Cortex of kidney (tissue), 1 donor: ENCODE data around the gene PTPRF.
"Not testable (repeated sequence)": the region's sequence is repeated elsewhere in the genome, so short reads cannot be mapped to it uniquely, and the experiment has no call there.

Source experiments
- DNase-seq: peaks from one replicate; lab custom pipeline; 2025; lab: John Stamatoyannopoulos, UW

PTPRF gene

DNA sequence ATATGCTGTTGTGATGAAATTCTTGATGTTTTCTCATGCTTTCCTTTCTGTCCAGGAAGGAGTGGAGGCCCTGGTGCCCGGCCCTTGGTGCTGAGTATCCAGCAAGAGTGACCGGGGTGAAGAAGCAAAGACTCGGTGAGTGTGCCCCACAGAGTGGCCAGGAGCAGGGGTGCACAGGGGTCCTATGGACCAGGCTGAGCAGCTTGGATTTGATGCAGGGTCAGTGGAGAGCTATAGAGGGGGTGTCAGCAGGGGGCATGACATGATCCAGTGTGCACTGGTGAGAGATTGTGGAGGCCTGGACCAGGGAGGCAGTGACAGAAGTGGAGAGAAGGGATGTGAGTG lies 7.4 kb downstream of the PTPRF start:
- no peak for DNase-seq

DNA sequence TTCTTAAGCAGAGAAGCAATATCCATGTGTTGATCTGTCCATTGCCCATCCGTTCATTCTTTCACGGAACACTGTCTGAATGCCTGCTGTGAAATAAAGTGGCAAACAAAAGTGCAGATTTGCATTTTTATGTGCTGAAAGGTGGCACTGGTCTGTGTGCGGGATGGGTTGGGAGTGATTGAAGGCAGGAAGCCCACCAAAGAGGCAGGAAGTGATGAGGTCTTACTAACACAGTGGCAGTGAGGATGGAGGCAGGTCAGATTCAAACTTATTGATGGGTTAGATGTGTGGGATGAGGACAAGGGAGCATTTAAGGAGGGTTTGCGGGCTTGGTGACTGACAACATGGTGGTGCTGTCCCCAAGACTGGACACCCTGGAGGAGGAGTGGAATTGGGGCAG lies 8.3 kb downstream of the PTPRF start:
- DNase-seq = no peak

DNA sequence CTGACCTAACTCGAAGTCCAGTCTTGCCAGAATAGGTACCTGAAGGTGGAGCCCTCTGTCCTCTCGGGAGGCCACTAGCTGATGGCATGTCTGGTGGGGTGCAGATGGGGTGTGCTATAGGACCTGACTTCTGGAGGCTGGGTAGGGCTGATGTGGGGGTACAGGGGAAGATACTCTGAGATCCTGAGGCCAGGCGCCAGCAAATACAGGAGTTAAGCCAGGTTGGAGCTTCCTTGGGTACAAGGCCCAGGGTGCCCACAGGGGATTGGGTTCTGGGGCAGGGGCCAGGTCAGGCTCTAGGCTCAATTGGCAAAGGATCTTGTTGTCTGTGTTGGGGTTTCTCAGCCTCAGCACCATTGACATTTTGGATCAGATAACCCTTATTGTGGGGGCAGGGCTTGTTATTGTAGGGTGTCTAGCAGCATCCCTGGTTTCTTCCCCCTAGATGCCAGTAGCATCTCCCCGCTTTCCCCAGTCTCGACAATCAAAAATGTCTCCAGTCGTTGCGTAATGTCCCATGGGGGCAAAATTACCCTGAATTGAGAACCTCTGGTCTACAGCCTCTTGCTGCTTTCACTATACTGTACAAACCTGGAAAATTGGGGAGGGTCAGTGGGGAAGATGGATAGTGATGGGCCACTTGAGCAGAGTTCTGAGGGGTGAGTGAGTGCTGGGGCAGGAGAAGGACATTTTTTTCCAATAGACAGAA lies 9.2 kb downstream of the PTPRF start:
- no peak for DNase-seq

DNA sequence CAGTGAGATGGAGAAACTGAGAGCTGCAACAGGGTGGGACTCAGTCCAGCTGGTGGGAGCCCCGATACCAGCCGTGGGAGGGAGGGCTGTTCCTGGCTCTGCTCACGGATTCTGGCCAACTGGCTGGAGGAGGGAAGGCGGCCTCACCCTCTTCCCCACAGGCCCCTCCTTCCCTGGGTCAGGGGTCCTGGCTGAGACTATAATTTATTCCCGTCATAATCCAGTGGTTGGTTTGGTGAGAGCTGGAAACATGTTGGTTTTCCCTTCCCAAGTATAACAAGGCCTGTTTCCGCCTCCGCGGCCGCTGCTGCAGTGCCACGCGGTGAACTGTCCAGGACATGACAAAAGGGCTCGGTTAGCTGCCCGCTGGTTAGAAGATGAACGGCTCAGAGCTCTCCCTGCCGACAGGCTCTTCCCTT lies 10.0 kb downstream of the PTPRF start:
- no peak for DNase-seq

DNA sequence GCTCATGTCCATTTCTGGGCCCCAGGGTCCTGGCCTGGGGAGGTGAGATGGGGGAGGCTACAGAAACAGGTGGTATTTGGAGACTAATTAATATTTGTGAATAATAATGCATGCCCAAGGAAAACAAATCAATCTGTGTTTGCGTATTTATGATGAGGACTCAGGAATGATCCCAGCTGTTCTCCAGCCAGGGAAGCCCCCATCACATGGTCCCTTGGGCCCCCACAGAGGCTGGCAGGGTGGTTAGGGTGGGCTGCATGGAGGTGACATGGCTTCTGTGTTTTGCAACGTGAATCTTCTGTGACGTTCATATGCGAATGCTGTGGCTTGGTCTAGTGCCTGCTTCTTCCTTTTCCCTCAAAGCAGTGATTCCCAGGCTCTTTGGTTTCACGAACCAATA lies 10.5 kb downstream of the PTPRF start:
- no peak for DNase-seq

DNA sequence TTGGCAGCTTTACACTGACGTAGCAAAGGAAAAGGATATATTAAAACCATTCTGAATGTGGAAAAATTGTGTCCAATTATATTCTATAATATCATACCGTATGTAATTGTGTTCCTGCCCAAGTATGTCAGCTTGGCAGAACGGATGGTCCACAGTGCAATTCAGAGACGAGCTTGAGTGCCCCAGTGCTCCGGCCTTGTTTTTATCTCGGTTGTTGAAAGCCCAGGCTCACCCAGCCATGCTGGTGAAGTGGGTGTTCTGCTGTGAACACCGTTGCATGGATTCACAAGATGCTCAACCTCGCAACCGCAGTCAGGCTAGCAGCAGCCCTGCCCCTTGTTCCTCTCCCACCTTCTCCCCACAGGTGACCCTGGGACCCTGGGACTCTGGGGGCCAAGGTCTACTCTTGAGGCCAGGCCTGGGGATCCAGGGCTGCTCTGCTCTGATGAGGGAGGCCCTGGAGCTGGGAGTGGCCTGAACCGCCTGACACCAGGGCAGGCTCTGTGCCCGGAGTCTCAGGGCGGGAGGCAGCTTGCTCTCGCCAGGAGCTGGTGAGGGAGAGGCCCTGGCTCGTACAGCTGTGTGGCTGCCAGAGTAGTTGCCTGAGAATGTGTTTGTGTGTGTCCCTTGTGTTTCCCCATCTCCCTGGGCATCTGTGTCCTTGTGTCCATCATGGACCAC lies 11.2 kb downstream of the PTPRF start:
- DNase-seq = no peak

DNA sequence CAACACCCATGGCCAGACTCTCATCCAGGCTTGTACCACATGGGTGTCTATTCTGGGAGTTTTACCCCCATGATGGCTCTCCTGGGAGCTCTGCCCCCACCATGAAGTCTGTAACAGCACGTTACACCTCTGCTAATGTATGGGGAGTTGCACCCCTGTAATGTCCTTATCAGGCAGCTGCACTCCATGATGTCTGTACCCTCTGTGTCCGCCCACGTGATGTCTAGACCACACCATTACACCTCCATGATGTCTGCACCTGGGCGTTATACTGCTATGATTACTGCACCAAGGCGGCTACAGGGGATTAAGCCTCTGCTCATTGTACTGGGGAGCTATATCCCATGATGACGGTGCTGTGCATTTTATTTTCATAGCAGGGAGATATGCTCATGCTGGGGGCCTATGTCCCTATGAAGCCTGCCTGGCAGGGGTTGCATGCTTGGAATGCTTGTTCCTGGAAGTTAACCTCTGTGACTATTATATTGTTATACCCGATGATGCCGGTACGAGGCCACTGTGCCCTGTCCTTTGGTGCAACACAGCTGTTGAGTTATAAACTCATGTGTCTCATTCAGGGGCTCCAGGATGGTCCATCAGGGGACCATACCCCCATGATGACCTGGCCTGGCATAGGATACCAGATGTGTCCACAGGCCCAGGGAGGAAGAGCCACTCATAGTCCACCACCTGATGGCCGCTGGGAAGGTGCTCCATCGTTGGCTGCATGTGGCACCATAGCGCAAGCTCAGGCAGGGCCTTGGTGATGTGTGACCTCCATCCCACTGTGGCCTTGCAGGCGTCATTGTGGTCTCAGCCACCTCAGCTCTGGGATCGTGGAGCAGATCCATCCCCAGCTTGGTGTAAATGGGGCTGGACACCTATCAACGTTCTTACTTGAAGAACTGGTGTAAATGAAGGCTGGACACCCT lies 12.1 kb downstream of the PTPRF start:
- no peak for DNase-seq

DNA sequence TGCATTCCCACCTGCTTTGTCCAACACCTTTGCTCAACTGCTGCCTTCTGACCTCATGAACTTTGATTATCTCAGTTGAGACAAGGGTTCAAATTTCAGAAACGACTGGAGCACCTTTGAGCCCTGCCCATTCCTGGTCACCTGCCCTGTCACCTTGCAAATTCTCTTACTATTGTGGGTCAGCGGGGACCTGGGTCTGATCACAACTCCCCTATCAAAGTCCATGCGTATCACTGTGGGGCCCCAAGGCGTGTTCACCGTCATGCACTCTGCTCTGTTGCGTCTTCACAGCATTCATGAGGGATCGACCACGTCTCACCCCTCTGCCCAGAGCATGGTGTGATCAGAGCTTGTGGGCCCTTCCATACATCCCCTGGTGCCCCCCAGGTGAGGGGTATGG lies 12.9 kb downstream of the PTPRF start:
- no peak for DNase-seq

DNA sequence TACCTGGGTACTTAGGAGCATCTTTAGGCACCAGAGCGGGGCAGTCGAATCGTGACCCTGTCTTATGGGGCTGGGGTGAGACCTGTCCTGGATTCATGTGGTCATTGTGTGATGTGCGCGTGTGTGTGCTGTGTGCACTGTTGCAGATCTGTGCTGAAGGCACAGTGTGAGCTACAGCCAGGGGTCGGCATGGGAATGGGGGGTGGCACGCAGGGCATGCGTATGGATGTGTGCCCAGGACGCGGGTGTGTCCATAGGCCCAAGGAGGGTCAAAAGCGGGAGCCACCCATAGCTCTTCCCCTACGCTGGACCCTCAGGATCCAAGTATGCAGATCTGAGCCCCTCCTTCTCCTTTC lies 14.6 kb downstream of the PTPRF start:
- no peak for DNase-seq

DNA sequence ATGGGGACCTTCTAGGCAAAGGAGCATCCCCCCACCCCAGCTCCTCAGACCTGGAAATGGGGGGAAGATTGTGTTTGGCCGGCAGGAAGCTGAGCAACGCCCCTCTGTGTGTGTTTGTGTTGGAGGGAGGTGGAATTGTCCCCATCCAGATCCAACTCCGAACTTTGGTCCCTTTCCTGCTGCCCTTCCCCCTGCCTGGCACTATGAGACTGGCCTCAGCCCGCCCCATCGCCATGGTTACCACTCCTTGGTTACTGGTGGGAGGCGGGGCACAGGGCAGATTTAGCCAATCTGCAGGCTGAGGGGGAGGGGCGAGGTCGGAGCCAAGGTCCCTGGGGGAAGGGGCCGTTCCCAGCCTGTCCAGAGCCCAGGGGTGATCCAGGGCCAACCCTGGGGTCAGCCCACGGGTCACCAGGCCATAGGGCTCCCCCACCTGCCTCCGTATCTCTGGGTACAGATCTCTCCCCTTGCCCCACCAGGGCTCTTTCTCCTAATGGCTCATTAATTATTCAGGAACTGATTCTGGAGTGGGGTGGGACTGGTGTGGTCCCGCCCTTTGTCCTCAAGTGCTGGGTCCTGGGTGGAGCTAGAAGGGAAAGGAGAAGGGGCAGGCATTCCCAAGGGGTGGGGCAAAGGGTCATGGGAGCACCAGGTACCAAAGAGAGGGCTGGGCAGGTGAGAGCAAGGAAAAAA lies 15.2 kb downstream of the PTPRF start:
- DNase-seq = no peak

DNA sequence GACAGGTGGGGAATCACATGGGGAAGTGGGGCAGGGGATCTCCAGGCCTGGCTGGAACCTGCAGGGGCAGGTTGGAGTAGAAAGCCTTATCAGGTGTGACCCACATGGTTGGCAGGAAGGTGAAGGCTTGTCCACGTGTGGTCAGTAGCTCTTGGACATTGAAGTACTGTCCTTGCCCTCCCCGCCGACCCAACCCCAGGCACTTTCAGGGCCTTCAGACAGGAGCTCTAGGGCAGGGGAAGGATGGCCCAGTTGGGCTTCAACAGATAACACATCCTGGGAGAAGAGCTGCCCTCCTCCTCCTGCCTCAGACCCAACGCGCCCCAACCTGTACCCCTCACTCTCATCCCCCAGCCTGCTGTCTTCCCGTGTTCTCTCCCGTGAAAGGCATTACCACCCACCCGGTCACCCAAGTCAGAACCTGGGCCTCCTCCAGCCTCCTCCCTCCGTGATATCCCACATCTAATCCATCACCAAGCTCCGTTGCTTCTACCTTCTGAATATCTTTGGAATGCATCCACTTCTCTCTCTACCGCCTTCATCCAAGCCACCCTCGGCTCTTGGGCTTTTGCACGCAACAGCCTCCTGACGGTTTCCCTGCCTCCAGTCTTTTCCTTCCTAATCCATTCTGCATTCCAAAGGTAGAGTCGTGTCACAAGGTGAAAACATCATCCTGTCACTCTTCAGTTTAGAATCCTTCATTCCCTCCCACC lies 15.9 kb downstream of the PTPRF start:
- DNase-seq = no peak

DNA sequence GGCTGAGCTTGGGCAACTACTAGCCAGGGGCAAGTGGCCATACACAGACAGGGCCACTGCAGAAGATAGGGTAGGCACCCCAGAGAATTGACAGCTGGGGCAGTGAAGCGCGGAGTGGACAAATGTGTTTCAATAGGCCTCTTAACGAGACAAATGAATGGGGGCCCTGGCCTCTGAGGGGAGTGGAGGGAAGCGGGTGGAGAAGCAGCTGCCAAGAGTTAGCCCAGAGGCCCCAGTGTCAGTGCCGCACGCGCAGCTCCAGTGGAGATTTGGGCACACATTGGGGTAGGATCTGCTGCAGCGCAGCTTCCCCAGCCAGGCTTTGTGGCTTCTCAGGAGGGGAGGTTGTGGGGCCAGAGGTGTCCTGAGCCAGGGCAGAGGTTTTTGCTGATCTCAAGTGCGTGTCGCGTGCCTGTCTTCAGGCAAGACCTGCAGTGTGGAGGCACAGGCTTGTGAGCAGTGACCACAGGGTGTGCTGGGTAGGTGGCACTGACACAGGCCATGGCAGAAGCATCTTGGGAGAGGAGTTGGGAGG lies 16.9 kb downstream of the PTPRF start:
- DNase-seq = no peak

DNA sequence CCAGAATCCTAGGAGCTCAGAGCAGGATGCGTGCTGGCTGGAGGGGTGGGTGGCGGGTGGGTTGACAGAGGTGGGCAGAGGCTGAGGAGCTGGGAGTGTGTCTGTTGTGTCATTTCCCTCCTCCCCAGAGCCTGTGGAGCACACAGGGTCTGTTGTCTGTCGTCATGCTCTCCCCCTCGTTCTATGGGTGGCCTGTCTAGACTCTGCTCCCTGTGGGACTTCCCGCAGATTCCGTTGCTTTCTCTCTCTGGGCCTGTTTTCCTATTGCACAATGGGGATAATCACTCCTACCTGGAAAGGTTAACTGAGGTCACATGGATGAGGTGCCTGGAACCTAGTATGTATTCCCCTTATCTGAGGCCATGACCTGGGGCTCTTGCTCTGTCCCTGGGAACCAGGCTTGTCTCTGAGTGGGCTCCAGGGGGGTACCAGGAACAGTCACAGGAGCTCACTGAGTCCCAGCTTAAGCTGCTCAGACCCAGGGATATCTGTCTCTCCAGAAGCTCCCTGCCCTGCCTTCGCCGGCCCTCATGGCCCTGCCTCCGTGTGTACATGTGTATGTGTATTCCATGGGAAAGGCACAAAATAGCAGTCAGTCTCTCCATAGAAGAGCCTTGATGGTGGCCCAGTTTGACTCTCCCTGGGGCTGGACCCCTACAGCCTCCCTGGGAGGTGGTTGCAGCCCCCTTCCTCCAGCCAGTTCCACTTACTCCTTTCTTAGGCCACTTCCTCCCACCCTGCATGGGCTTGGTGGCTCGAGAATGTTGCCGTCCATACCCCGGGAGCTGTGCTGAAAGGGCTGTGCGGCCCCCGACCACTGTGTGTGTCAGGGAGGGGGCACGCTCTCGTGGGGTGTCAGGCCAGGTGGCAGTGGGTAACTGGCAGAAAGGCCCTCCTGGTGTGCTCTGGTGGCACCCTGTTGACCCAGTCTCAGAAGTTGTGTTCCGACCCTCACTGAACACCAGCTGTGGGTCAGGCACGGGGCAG lies 17.9 kb downstream of the PTPRF start:
- DNase-seq = no peak

DNA sequence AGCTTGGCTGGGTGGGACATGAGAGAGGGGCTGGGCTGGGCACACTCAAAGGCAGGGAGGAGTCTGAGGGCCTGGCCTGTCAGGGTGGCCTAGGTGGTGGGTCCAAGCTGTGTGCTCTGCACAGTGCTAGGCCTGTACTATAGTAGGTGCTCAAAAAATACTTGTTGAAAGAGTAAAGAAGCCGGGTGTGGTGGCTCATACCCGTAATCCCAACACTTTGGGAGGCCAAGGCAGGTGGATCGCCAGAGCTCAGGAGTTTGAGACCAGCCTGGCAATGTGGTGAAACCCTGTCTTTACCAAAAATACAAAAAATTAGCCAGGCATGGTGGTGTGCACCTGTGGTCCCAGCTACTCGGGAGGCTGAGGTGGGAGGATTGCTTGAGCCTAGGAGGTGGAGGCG lies 18.7 kb downstream of the PTPRF start:
- not testable (repeated sequence) for DNase-seq

DNA sequence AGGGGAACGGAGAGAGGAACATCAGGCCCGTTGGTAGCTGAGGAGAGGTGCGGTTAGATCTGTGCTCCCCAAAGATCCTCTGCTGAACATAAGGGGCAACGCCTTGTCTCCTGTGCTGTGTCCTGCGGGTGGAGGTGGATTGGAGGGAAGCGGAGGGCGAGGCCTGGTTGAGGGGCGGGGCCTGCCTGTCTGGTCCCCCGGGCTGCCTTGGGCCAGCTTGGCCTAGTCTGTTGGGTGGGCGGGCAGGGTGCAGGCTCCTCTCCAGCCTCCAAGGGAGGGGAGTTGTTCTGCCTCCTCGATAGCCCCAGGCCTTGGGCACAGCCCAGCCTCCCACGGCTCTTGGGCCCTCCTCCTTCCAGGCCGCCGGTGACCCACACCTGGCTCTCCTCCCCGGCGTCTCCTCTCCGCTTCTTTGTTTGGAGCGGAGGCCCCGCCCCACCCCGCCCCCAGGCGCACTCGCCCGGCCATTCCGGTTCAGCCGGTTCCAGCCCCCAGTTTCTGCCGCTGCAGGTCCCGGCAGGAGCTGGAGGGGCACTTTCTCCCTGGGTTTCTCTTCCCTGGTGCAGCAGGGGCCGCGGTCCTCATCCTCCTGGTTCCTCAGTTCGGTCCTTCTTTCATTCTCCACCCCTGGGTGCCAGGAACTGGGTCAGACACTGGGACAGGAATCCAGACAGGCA lies 19.4 kb downstream of the PTPRF start:
- no peak for DNase-seq

DNA sequence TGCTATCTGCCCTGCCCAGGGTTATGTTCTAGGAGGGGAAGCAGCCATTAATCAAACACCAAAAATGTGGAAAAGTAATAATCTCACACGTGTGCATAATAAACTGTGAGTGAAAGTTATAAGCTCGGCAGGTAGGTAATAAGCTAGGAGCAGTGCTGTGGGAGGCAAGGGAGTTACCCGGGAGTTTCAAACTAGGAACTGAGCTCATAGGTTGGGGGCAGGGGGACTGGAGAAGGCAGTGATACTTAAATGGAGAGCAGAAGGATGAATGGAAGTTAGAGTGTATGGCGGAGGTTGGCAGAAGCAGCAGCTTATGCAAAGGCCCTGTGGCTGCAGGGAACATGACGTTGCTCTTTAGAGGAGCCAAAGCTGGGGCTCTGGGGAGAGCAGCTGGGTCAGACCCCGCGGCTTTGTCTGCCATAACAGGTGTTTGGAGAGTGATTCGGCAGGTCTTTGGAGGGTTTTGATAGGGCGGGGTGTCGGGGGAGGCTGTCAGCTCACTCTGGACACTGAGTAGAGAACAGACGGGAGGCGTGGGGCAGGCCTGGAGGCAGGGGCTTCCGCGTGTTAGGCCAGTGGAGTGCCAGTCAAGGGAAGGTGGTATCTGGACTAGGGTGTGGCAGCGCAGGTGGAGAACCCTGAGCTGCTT lies 20.0 kb downstream of the PTPRF start:
- DNase-seq = no peak

DNA sequence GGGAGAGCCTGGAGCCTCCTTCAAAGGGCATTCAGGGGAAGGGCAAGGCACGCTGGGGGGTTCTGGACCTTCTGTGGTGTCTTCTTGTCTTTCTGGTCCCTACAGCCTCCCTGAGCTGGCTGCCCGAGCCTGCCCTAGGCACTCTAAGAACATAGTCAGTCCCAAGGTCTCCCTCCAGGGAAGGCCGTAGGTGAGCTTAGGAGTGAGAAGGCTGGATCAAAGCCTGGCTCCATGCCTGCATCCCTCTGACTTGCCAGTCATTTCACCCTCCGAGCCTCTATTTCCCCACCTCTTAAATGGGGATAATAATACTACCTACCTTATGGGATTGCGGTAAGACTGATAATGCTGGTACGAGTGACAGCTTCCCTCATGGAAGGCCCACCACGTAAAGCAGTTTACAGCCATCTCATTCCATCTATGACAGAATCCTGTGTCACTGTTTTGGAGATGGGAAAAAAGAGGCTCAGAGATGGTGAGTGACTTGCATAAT lies 20.8 kb downstream of the PTPRF start:
- no peak for DNase-seq

DNA sequence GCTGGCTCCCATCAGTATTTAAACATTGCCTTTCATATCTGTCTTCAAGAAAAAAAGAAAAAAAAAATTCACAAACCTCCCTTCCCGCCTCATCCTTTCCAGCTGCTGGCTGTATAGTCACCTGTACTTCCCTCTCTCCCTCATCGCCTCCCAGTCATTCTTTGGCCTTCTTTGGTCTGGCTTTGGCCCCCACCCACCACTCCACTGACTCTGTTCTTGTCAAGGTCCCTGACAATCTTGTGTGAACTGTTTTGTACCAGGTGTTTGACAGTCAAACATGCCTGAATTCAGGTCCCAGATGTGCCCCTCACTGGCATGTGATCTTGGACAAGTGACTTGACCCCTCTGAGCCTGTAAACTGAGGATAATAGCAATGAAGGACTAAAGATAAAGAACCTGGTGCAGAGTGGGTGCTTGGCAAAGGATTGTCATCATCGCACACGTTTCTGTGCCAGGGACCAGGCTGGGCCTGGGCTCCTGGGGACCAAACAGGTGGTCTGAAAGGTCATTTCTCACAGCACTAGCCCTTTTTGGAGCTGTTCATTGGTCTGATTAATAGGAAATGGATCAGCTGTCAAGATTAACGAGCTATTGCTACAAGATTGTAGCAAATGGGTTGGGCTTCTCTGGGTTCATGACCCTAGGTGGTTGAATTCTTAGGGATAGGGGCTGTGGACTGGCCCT lies 21.5 kb downstream of the PTPRF start:
- no peak for DNase-seq
